Chondrocyte (in vitro differentiated cells): ENCODE data around the gene ARPC5. TPM values are rescaled to one million over a fixed set of nuclear protein-coding genes. Genes with fewer than 3 reads are reported as not detected.
"Not testable (repeated sequence)": the region's sequence is repeated elsewhere in the genome, so short reads cannot be mapped to it uniquely, and the experiment has no call there.

Experiments used
- DNase-seq: peaks from one replicate; pipeline ENCODE4 v3.0.0; 2021; ENCODE audit warnings: mixed read lengths, low spot score
- H3K27ac Mint-ChIP-seq: one replicate; pipeline ENCODE4 v1.8.0; 2021; ENCODE audit warnings: mild to moderate bottlenecking, moderate library complexity, mixed read lengths; ENCODE audit not compliant: unreplicated experiment
- H3K27me3 Mint-ChIP-seq: 2 replicates; pipeline ENCODE4 v1.8.0; 2021; ENCODE audit warnings: low read depth, mixed read lengths
- H3K36me3 Mint-ChIP-seq: 2 replicates; pipeline ENCODE4 v1.8.0; 2021; ENCODE audit warnings: low read depth, mixed read lengths
- H3K4me1 Mint-ChIP-seq: 2 replicates; pipeline ENCODE4 v1.8.0; 2021; ENCODE audit warnings: low read depth, mild to moderate bottlenecking, mixed read lengths
- H3K4me3 Mint-ChIP-seq: one replicate; pipeline ENCODE4 v1.8.0; 2021; ENCODE audit warnings: mild to moderate bottlenecking, moderate library complexity, mixed read lengths; ENCODE audit not compliant: unreplicated experiment
- H3K9me3 Mint-ChIP-seq: 2 replicates; pipeline ENCODE4 v1.8.0; 2021; ENCODE audit warnings: low read depth, mixed read lengths
- total RNA-seq: library from RNA; stranded (reverse); gene quantifications from 3 replicates; pipeline ENCODE4 v1.2.1, GENCODE V29; 2021
- TF ChIP-seq, protein P1 (sequence below): fragments of 200-600 bp; sonication (generic); IDR thresholded peaks from 2 replicates; pipeline ENCODE4 v1.5.0; 2021; ENCODE audit warnings: antibody characterized with exemption, mild to moderate bottlenecking, moderate library complexity

ARPC5 gene
- total RNA-seq, 1 donor from 2014 or later = 192 TPM

- Mint-ChIP-seq H3K4me1 (peaks cover 38% of the 10 kb centered on the region), H3K9me3 (no peaks in the 10 kb centered on the region)
Observed at GRCh38 chr1:183622013-183622412, 13.6 kb downstream of the ARPC5 start.

DNA sequence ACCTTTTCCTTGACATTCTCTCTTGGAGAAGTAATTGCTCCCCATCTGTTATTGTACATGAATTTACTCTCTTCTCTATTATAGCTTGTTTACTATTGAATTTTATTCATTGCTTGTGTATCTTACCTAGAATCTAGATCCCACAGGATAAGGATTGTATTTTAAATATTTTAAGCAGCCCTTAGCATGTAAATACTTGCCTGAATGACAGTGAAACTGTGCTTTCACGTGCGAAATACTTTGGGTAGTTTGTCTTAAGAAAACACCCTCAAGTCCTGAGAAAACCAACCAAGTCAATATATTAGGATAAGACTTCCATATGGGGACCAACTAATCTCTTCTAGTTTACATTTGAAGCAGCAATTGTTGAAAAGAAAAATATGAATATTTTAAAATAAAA is 15.3 kb downstream of the ARPC5 start:
- H3K9me3 Mint-ChIP-seq = no peaks in the 10 kb centered on the region
- no peak overlapping the region for H3K4me3 Mint-ChIP-seq
- peaks cover 11% of the 10 kb centered on the region for H3K36me3 Mint-ChIP-seq
- TF ChIP-seq, protein P1, sequence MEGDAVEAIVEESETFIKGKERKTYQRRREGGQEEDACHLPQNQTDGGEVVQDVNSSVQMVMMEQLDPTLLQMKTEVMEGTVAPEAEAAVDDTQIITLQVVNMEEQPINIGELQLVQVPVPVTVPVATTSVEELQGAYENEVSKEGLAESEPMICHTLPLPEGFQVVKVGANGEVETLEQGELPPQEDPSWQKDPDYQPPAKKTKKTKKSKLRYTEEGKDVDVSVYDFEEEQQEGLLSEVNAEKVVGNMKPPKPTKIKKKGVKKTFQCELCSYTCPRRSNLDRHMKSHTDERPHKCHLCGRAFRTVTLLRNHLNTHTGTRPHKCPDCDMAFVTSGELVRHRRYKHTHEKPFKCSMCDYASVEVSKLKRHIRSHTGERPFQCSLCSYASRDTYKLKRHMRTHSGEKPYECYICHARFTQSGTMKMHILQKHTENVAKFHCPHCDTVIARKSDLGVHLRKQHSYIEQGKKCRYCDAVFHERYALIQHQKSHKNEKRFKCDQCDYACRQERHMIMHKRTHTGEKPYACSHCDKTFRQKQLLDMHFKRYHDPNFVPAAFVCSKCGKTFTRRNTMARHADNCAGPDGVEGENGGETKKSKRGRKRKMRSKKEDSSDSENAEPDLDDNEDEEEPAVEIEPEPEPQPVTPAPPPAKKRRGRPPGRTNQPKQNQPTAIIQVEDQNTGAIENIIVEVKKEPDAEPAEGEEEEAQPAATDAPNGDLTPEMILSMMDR = no peak
- DNase-seq = no peak
- H3K27ac Mint-ChIP-seq = peak overlapping the region; percentile 45
- H3K4me1 Mint-ChIP-seq = peaks cover 27% of the 10 kb centered on the region
- no peaks in the 10 kb centered on the region for H3K27me3 Mint-ChIP-seq

More at GRCh38 chr1:183622013-183622412, 13.6 kb downstream of the ARPC5 start:
- no peaks in the 10 kb centered on the region for H3K27me3 Mint-ChIP-seq
- TF ChIP-seq, protein P1 = no peak
- DNase-seq = no peak
- H3K36me3 Mint-ChIP-seq = peaks cover 14% of the 10 kb centered on the region
- no peak overlapping the region for H3K27ac Mint-ChIP-seq
- no peak overlapping the region for H3K4me3 Mint-ChIP-seq

DNA sequence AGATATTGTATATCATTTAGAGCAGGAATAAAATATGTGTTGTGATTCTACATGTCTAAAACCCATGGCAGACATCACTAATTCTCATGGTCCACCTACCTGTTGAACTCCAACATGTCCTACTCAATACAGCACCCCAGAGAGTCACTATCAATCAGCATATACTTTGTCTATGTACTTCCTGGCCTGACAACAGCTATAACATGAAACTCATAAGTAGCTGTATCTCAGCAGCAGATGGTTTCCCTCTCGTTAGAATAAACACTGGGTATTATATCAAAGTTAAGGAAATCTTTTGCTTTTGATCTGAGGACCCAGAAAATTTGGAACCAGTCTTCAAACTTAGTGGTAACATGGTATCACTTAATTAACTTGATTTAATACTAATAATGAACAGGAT is 15.8 kb downstream of the ARPC5 start:
- Mint-ChIP-seq H3K4me3 (no peak overlapping the region), H3K27ac (no peak overlapping the region), H3K27me3 (no peaks in the 10 kb centered on the region), H3K36me3 (peaks cover 8% of the 10 kb centered on the region), H3K9me3 (no peaks in the 10 kb centered on the region), H3K4me1 (peaks cover 27% of the 10 kb centered on the region)
- TF ChIP-seq, protein P1 = no peak
- no peak for DNase-seq

GRCh38 chr1:183618202-183618601 is 17.4 kb downstream of the ARPC5 start:
- not testable (repeated sequence) for H3K27me3 Mint-ChIP-seq, H3K4me3 Mint-ChIP-seq, H3K27ac Mint-ChIP-seq, DNase-seq, H3K9me3 Mint-ChIP-seq, H3K36me3 Mint-ChIP-seq
- peaks cover 22% of the 10 kb centered on the region for H3K4me1 Mint-ChIP-seq

DNA sequence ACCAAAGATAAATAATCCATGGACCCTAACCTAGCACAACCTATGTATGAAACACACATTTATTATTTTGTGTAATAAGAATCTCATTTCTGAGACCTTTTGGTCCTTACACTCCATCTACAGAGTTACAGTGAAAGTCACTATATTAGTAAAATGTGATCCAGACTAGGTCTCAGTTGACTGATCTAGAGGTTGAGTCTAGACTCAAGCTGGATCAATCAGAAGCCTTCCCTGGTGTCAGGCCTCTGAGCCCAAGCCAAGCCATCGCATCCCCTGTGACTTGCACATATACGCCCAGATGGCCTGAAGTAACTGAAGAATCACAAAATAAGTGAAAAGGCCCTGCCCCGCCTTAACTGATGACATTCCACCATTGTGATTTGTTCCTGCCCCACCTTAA is 22.6 kb downstream of the ARPC5 start:
- H3K4me1 Mint-ChIP-seq = peaks cover 30% of the 10 kb centered on the region
- not testable (repeated sequence) for H3K27ac Mint-ChIP-seq

GRCh38 chr1:183612407-183612806 is 23.2 kb downstream of the ARPC5 start:
- Mint-ChIP-seq H3K27me3 (no peaks in the 10 kb centered on the region), H3K27ac (no peak overlapping the region)

More for the DNA sequence above, 22.6 kb downstream of the ARPC5 start:
- not testable (repeated sequence) for H3K4me3 Mint-ChIP-seq, DNase-seq, H3K27me3 Mint-ChIP-seq, H3K9me3 Mint-ChIP-seq, H3K36me3 Mint-ChIP-seq

More at GRCh38 chr1:183612407-183612806, 23.2 kb downstream of the ARPC5 start:
- no peaks in the 10 kb centered on the region for H3K36me3 Mint-ChIP-seq
- DNase-seq = no peak
- TF ChIP-seq, protein P1 = no peak
- H3K9me3 Mint-ChIP-seq = no peaks in the 10 kb centered on the region
- no peak overlapping the region for H3K4me3 Mint-ChIP-seq
- peaks cover 33% of the 10 kb centered on the region for H3K4me1 Mint-ChIP-seq
